22Rv1 (cell line): ENCODE results near the gene NOS1AP.
"Not testable (repeated sequence)": the region's sequence is repeated elsewhere in the genome, so short reads cannot be mapped to it uniquely, and the experiment has no call there.

ENCODE experiments used
- H3K27ac ChIP-seq: fragments of 450-650 bp; 2 replicates; pipeline ENCODE4 v1.5.1; 2017
- CTCF ChIP-seq: fragments of 450-650 bp; IDR thresholded peaks from 2 replicates; pipeline ENCODE4 v1.5.1; 2017; ENCODE audit warnings: mild to moderate bottlenecking
- ZFX ChIP-seq: fragments of 450-650 bp; IDR thresholded peaks from 2 replicates; pipeline ENCODE4 v1.6.1; 2017; ENCODE audit warnings: antibody characterized with exemption, borderline replicate concordance

NOS1AP gene

DNA sequence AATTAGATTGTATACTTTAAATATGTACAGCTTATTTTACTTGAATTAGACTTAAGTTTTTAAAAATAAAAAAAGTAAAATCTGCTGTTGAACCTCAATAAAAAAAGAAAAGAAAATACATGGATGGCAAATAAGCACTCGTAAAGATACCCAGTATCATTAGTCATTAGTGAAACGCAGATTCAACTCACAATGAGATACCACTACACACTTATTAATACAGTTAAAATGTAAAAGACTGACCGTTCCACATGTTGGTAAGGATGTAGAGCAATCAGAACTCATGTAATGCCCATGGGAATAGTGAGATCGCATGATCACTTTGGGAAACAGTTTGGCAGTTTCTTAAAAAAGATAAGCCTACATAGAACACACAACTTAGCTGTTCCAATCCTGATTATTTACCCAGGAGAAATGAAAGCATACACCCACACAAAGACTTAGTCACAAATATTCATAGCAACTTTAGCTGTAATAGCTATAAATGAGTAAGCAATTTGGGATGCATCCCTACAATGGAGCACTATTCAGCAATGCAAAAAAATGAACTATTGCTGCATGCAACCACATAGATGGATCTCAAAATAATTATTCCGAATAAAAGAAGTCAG lies 335.2 kb downstream of the NOS1AP start:
- no peak for TF ChIP-seq CTCF
- TF ChIP-seq ZFX: no peak

DNA sequence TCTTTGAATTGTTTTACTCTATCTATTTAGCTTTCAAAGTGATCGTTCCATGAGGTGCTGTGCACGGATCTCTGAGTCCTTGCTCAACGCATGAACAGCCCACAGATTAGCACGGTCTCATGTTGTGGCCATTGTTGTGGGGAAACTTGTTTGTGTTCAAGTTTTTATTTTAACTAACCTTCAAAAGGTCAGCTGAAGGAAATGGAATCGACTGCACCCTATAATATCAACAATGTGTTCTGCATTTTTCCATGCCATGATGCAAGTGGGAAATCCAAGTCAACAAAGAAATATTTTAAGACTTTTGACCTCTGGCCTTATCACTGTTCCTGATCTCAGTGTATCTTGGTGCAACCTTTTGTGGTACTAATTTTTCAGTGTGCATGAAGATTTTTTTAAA lies 336.3 kb downstream of the NOS1AP start:
- H3K27ac ChIP-seq: no peak overlapping the region
- TF ChIP-seq ZFX (no peak), CTCF (no peak)

More for the DNA sequence above, 335.2 kb downstream of the NOS1AP start:
- no peak overlapping the region for H3K27ac ChIP-seq

DNA sequence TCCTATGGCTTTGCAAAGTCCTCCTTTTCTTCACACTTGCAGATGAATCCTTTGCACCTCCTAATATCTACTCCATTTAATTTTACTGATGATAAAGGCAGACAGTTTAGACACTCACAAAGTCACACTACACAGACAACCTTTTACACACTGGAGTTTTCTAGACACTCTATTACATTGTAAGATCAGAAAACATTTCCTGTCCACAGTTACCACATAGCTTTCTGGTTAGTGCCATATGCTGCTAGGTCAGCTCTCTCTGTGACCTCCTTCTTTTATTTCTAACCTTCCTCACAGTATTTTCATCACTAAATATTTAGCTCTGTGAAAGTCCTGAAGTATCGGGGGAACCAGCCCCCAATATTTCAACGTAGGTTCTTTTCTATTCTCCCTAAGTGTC lies 337.3 kb downstream of the NOS1AP start:
- no peak overlapping the region for H3K27ac ChIP-seq
- no peak for TF ChIP-seq ZFX

- H3K27ac ChIP-seq: no peak overlapping the region
These were observed 338.0 kb downstream of the NOS1AP start for GRCh38 chr1:162407539-162407938.

DNA sequence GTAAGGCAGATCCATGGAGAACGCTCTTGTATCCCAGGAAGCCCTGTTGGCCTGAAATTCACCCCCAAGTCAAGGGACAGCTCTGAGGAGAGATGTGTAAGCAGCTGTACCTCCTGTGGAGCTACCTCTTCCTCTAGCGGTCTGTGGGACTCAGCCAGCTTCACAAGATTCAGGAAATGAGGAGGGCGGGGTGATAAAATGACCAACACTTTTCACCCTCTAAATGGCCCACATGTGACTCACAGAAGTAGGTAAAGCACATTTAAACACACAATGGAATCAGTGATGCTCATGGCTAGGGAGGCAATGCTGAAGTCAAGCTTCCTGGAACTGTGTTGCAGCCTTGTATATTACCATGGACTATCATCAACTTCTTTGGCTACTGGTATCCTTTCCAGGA lies 342.5 kb downstream of the NOS1AP start, which contains the start of gene SH2D1B:
TSS of gene SH2D1B (minus strand) at position 135 of the 400 bp plus-strand sequence. CDS start at position 15, 120 bp downstream.
- no peak for TF ChIP-seq ZFX
- TF ChIP-seq CTCF: no peak
- no peak within 1 kb of the TSS for H3K27ac ChIP-seq

More at GRCh38 chr1:162407539-162407938, 338.0 kb downstream of the NOS1AP start:
- TF ChIP-seq CTCF (no peak), ZFX (no peak)

GRCh38 chr1:162416215-162416614 lies 346.7 kb downstream of the NOS1AP start:
- H3K27ac ChIP-seq: no peak overlapping the region
- TF ChIP-seq ZFX (no peak), CTCF (no peak)

- TF ChIP-seq ZFX: no peak
- TF ChIP-seq CTCF: no peak
- no peak overlapping the region for H3K27ac ChIP-seq
These were observed 347.4 kb downstream of the NOS1AP start for GRCh38 chr1:162416909-162417308.

- no peak for TF ChIP-seq ZFX
- TF ChIP-seq CTCF: no peak
These were observed 348.2 kb downstream of the NOS1AP start for GRCh38 chr1:162417650-162418049.

GRCh38 chr1:162418584-162418983 lies 349.1 kb downstream of the NOS1AP start:
- H3K27ac ChIP-seq: not testable (repeated sequence)

More at GRCh38 chr1:162417650-162418049, 348.2 kb downstream of the NOS1AP start:
- H3K27ac ChIP-seq: no peak overlapping the region

- H3K27ac ChIP-seq: not testable (repeated sequence)
These were observed 350.0 kb downstream of the NOS1AP start for GRCh38 chr1:162419450-162419931.
